ENCODE results near the gene PHACTR1. TPM values are rescaled to one million over a fixed set of nuclear protein-coding genes. Genes with fewer than 3 reads are reported as not detected.

PHACTR1 gene
- total RNA-seq, 1 experiment from 2014 or later: 5.2 TPM

Small RNA genes within 50 kb of the gene (small RNA-seq; reads per million reads assigned to genes)
- 2.5 reads per million, percentile 60 among the genes with 10 or more reads in this experiment for gene RNU1-11P
